A549 treated with CORT108297 at 1 μM for 4 hours (cell line): Measurements from ENCODE around the gene RIBC2. TPM values are rescaled to one million over a fixed set of nuclear protein-coding genes. Genes with fewer than 3 reads are reported as not detected.

ENCODE experiments used
- total RNA-seq: library from RNA; stranded (reverse); fragments of 200-300 nt; extraction: Qiagen RNA extraction; gene quantifications from 5 replicates; pipeline ENCODE4 v1.2.3, GENCODE V29; 2022

The RIBC2 gene, protein sequence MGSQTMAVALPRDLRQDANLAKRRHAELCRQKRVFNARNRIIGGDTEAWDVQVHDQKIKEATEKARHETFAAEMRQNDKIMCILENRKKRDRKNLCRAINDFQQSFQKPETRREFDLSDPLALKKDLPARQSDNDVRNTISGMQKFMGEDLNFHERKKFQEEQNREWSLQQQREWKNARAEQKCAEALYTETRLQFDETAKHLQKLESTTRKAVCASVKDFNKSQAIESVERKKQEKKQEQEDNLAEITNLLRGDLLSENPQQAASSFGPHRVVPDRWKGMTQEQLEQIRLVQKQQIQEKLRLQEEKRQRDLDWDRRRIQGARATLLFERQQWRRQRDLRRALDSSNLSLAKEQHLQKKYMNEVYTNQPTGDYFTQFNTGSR
- total RNA-seq = 1.9 to 3.1 TPM (median 2.3 TPM) in 5 replicates

DNA sequence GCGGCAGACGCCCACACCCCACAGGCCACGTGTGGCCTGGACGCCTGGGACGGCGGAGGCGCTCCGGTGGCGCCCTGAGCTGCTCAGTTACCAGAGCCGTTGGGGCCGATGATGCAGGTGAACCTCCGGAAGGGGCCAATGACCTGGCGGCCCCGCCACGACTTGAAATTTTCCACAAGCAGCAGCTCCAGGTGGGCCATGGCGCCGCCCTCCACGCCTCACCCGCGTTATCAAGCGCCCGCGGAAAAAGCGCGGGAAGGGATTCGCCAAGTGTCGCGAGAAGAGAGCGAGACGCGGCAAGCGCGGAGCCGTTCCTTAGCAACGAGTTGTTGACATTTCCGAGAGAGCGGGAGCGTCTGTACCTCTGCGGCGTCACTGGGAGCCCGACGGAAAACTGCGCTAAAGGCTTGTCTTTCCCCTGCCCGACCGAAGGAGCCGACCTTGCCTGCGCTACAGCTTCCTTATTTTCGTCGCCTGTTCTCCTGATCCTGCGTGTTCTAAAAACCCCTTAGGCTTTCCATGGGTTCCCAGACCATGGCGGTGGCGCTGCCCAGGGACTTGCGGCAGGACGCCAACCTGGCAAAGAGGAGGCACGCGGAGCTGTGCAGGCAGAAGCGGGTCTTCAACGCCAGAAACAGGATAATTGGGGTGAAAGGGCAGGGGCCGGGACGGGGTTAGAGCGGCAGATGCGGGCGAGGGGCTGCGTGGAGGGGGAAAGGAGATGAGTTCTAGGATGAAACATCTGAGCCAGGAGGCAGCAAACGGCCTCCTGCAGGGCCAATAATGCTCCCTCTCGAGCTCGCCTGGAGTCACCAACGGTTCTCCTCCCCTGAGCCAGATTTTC is at the start of gene RIBC2, which contains the start of gene SMC1B:
Gene RIBC2 (plus strand): TSS at position 326 of the 844 bp plus-strand sequence. CDS start 194 bp downstream, at position 520.
Gene SMC1B (minus strand): TSS at position 232 of the 844 bp plus-strand sequence. CDS start 32 bp downstream, at position 200.

Other genes with a start within 250 kb of the RIBC2 start
- 26.2 to 30.5 TPM (median 29.6 TPM) in 5 replicates for gene NUP50, start 249.8 kb upstream of the RIBC2 start, total RNA-seq
- gene KIAA0930, start 172.8 kb upstream of the RIBC2 start, total RNA-seq = 70.7 to 94.9 TPM (median 93.3 TPM) in 5 replicates
- not detected in 5 replicates for gene UPK3A, start 128.7 kb upstream of the RIBC2 start, total RNA-seq
- gene FAM118A, start 103.8 kb upstream of the RIBC2 start, total RNA-seq = 9.3 to 12.3 TPM (median 10.2 TPM) in 5 replicates
- 0.02 to 0.03 TPM (median 0.03 TPM) in 3 of 5 replicates, not detected in the others for gene SMC1B, start 94 bp upstream of the RIBC2 start, total RNA-seq
- gene FBLN1, start 89.2 kb downstream of the RIBC2 start, total RNA-seq = 35.9 to 51.1 TPM (median 49.6 TPM) in 5 replicates